Stomach (tissue), 9 donors: ENCODE data around the gene CTBS. TPM values are rescaled to one million over a fixed set of nuclear protein-coding genes. Genes with fewer than 3 reads are reported as not detected.
A peak's percentile ranks its signal among the peaks of the same experiment; 100 is the strongest.
"Not testable (repeated sequence)": the region's sequence is repeated elsewhere in the genome, so short reads cannot be mapped to it uniquely, and the experiment has no call there.

ENCODE experiments used
- DNase-seq, 2 donors: peaks; one replicate each; pipeline versions ENCODE4 v3.0.0 to v3.0.0-alpha.2; 2013 to 2019
- H3K27ac ChIP-seq, 5 donors: fragments of 200-600 bp in 4 of 5; sonication (generic) in 4 of 5; one replicate each; pipeline ENCODE4 v1.5.1; 2013 to 2019; ENCODE audit warnings: mild to moderate bottlenecking in 1 of 5, moderate library complexity in 1 of 5
- H3K27me3 ChIP-seq, 3 donors: fragments of 200-600 bp; sonication (generic); one replicate each; pipeline ENCODE4 v1.5.1; 2017 to 2019; ENCODE audit warnings: mixed run types in 1 of 3
- H3K36me3 ChIP-seq, 4 donors: fragments of 200-600 bp; sonication (generic); 1 replicate in 3 of 4; 2 replicates in 1 of 4; pipeline ENCODE4 v1.5.1; 2016 to 2019
- H3K4me1 ChIP-seq, 4 donors: fragments of 200-600 bp; sonication (generic); one replicate each; pipeline ENCODE4 v1.5.1; 2016 to 2019
- H3K4me3 ChIP-seq, 4 donors: fragments of 200-600 bp; sonication (generic) in 3 of 4; one replicate each; pipeline ENCODE4 v1.5.1; 2016 to 2019; ENCODE audit warnings: mild to moderate bottlenecking in 1 of 4
- H3K9me3 ChIP-seq, 4 donors: fragments of 200-600 bp; sonication (generic); one replicate each; pipeline ENCODE4 v1.5.1; 2016 to 2019
- CTCF ChIP-seq, 7 experiments: fragments of 450-650 bp in 4 of 7; fragments of 200-600 bp in 3 of 7; sonication (generic) in 3 of 7; IDR thresholded peaks; one replicate each; pipeline ENCODE4 v1.5.1; 2016 to 2019; ENCODE audit warnings: antibody characterized with exemption in 7 of 7, control low read depth in 2 of 7, mild to moderate bottlenecking in 1 of 7
- EP300 ChIP-seq: sonication (generic); formaldehyde crosslinking; IDR thresholded peaks from one replicate; pipeline ENCODE4 v1.6.1; 2017; ENCODE audit warnings: antibody characterized with exemption
- POLR2A ChIP-seq, 4 donors: fragments of 450-650 bp; IDR thresholded peaks; one replicate each; pipeline ENCODE4 v1.6.1; 2016; ENCODE audit warnings: antibody characterized with exemption in 4 of 4, control low read depth in 2 of 4, mild to moderate bottlenecking in 1 of 4, moderate library complexity in 1 of 4
- POLR2AphosphoS5 ChIP-seq, 3 donors: sonication (generic); formaldehyde crosslinking; IDR thresholded peaks; one replicate each; pipeline ENCODE4 v1.6.1; 2016; ENCODE audit warnings: antibody characterized with exemption in 3 of 3
- WGBS, 5 donors: extraction: QIAGEN DNeasy Blood & Tissue Kit in 3 of 5; methylation state at CpG; one replicate each; pipeline versions ENCODE4 v1.1.5 to v1.1.7; 2013 to 2018; 5-methylcytosine and 5-hydroxymethylcytosine counted together
- intact Hi-C: fragments of 100-400 bp; cut with DNase I; formaldehyde crosslinking; loops from one replicate; pipeline ENCODE4 v1.15.1; 2023; ENCODE audit warnings: low total_unique reads
- polyA plus RNA-seq, 3 donors: library from polyadenylated mRNA; stranded (reverse); fragments of 200-250 nt; gene quantifications; one replicate each; pipeline ENCODE4 v1.2.3, GENCODE V29; 2013
- total RNA-seq, 5 donors: library from RNA; depleted of rRNA; stranded (reverse); fragments of >200 nt; gene quantifications; one replicate each; pipeline versions ENCODE4 v1.1.0 to v1.2.3, GENCODE V29; 2014 to 2016
- donor health status: healthy with polysubstance abuse.
- donor health status: Bipolar disorder and iron deficiency.
- donor health status: healthy.

Gene CTBS
- total and polyA plus RNA-seq, 8 donors, result 4.0 to 19.5 (median 7.8) TPM

DNA sequence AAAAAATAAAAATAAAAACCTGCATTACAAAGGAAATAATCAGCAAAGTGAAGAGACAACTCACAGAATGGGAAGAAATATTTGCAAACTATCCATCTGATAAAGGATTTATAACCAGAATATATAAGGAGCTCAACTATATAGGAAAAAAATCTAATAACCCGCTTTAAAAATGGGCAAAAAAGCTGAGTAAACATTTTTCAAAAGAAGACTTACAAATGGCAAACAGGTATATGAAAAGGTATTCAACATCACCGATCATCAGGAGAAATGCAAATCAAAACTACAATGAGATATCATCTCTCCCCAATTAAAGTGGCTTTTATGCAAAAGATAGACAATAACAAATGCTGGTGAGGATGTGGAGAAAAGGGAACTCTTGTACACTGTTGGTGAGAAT is 64.1 kb downstream of the CTBS start:
- H3K36me3 ChIP-seq, result peaks cover 0 to 5% (median 0%) of the 10 kb centered on the region in 4 donors
- intact Hi-C loops, result no loop called here
- H3K4me3 ChIP-seq, result no peak overlapping the region
- TF ChIP-seq POLR2AphosphoS5 (IDR thresholded peaks at IDR 0.05) (no peak), CTCF (IDR thresholded peaks at IDR 0.05) (no peak), EP300 (no peak)
- peaks cover 0 to 13% (median 7%) of the 10 kb centered on the region in 4 donors for H3K4me1 ChIP-seq
- H3K27me3 ChIP-seq, result no peaks in the 10 kb centered on the region
- no peak for DNase-seq
- WGBS, 5 donors, result 47 to 98% (median 52%) methylated on average over 2 of the region's 2 CpGs
- H3K27ac ChIP-seq, result no peak overlapping the region
- peaks cover 0 to 9% (median 0%) of the 10 kb centered on the region in 4 donors for H3K9me3 ChIP-seq

GRCh38 chr1:84509029-84509428 is 65.2 kb downstream of the CTBS start:
- Histone ChIP-seq H3K4me1 (peaks cover 8 to 24% (median 14%) of the 10 kb centered on the region in 4 donors), H3K27ac (no peak overlapping the region), H3K27me3 (no peaks in the 10 kb centered on the region), H3K36me3 (peaks cover 0 to 5% (median 0%) of the 10 kb centered on the region in 4 donors), H3K4me3 (no peak overlapping the region), H3K9me3 (peaks cover 0 to 9% (median 0%) of the 10 kb centered on the region in 4 donors)
- DNase-seq, result no peak
- TF ChIP-seq POLR2AphosphoS5 (IDR thresholded peaks at IDR 0.05), result no peak
- WGBS, 5 donors, result 95 to 99% (median 98%) methylated on average over 4 of the region's 4 CpGs
- intact Hi-C loops, result no loop called here

GRCh38 chr1:84508510-84508909 is 65.7 kb downstream of the CTBS start:
- Histone ChIP-seq H3K4me1 (peaks cover 14 to 29% (median 19%) of the 10 kb centered on the region in 4 donors), H3K9me3 (peaks cover 0 to 9% (median 0%) of the 10 kb centered on the region in 4 donors), H3K4me3 (no peak overlapping the region), H3K36me3 (peaks cover 0 to 5% (median 0%) of the 10 kb centered on the region in 4 donors), H3K27ac (no peak overlapping the region), H3K27me3 (no peaks in the 10 kb centered on the region)
- TF ChIP-seq POLR2AphosphoS5 (IDR thresholded peaks at IDR 0.05) (no peak), CTCF (IDR thresholded peaks at IDR 0.05) (no peak), EP300 (no peak), POLR2A (IDR thresholded peaks at IDR 0.05) (no peak)
- WGBS, 5 donors, result 93 to 100% (median 96%) methylated on average over 1 of the region's 1 CpG
- intact Hi-C loops, result no loop called here
- no peak for DNase-seq

DNA sequence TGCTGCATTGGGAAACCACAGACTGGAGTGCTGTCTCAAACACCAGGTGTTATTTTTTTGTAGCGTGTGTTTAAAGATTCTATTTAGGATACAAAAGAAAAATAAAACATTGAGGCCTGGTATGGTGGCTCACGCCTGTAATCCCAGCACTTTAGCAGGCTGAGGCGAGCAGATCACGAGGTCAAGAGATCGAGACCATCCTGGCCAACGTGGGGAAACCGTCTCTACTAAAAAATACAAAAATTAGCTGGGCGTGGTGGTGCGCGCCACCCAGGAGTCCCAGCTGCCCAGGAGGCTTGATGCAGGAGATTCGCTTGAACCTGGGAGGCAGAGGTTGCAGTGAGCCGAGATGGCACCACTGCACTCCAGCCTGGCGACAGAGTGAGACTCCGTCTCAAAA is 66.4 kb downstream of the CTBS start:
- WGBS, 5 donors, result 85 to 97% (median 92%) methylated on average over 14 of the region's 14 CpGs
- H3K36me3 ChIP-seq, intact Hi-C loops, H3K4me3 ChIP-seq, H3K9me3 ChIP-seq, H3K27me3 ChIP-seq, DNase-seq, H3K27ac ChIP-seq: not testable (repeated sequence)
- H3K4me1 ChIP-seq, result peaks cover 20 to 35% (median 25%) of the 10 kb centered on the region in 4 donors

DNA sequence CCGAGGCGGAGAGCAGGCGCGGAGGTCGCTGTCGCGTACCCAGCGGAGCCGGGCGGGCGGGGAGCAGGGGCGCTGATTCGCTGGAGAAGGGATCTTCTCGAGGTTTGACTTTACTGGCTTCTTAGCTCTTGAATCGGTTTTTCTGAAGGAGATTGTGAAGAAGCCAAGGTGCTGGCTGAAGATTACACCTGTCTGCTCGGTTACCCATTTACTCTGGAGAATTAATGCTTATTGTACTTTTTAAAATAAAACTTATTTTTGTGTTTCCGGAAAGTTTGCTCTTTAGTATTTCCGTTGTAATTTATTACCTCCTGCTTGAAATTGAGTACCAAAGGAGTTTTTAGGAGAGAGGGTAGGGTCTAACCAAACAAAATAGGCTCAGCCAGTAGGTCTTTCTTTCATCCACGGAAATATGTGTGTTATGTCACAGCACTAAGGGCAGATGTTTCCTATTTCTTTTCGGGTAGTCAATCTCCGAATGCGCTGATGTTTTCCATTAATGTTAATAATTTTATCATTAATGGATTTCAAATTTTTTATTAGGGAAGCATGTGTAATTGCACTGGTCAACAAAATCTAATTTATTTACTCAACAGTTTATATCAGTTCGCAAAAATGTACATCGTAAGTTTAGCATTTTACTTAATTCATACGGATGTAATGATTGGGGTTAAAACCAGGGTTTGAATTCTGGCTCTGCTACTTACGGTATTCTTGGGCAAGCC is 67.3 kb downstream of the CTBS start:
- Histone ChIP-seq H3K27ac (peak overlapping the region; percentile 95 to 99 (median 98)), H3K4me1 (peaks cover 25 to 45% (median 34%) of the 10 kb centered on the region in 4 donors), H3K36me3 (peaks cover 0 to 5% (median 0%) of the 10 kb centered on the region in 4 donors), H3K4me3 (peak overlapping the region; percentile 63 to 83 (median 75)), H3K27me3 (no peaks in the 10 kb centered on the region), H3K9me3 (peaks cover 0 to 9% (median 0%) of the 10 kb centered on the region in 4 donors)
- 13 to 15% (median 14%) methylated on average over 26 of the region's 26 CpGs for WGBS, 5 donors
- intact Hi-C loops, result no loop called here
- peak in 1 of 2 donors; percentile 28 for DNase-seq
- TF ChIP-seq CTCF (IDR thresholded peaks at IDR 0.05) (no peak), POLR2AphosphoS5 (IDR thresholded peaks at IDR 0.05) (peak in 2 of 3 donors; percentile 1 to 26)
